PC-9 (cell line): Measurements from ENCODE around the gene CDH13. TPM values are rescaled to one million over a fixed set of nuclear protein-coding genes. Genes with fewer than 3 reads are reported as not detected.

Experiments
- BruUV-seq: library from RNA; stranded (reverse); fragments of 400-500 nt; replicated peaks from 2 replicates; lab custom pipeline; 2021; lab: Mats Ljungman, UMichigan
- CTCF ChIA-PET: fragments of 300-600 bp; sonication (Branson Sonifier 250); formaldehyde crosslinking; loops from one replicate; lab custom pipeline; 2022; ENCODE audit warnings: antibody characterized with exemption; lab: Charles Lee
- POLR2A ChIA-PET: fragments of 300-600 bp; sonication (Branson Sonifier 250); formaldehyde crosslinking; loops from one replicate; lab custom pipeline; 2022; ENCODE audit warnings: antibody characterized with exemption; ENCODE audit not compliant: unreplicated experiment; lab: Charles Lee
- DNase-seq, 2 experiments: peaks; one replicate each; pipeline versions ENCODE4 v3.0.0 to v3.0.0-alpha.2; 2015 to 2022; ENCODE audit warnings: mixed read lengths in 1 of 2
- H2AFZ ChIP-seq: fragments of 200-600 bp; sonication (generic); 2 replicates; pipeline ENCODE4 v1.8.1; 2017; ENCODE audit warnings: antibody characterized with exemption
- H3F3A ChIP-seq: fragments of 200-600 bp; sonication (generic); 2 replicates; pipeline ENCODE4 v1.8.1; 2017; ENCODE audit warnings: antibody characterized with exemption, mild to moderate bottlenecking, low read depth; ENCODE audit not compliant: insufficient read depth
- H3K27ac ChIP-seq: fragments of 200-600 bp; sonication (generic); 2 replicates; pipeline ENCODE4 v1.6.1; 2016; ENCODE audit warnings: mixed run types
- H3K27me3 ChIP-seq: fragments of 200-600 bp; sonication (generic); 2 replicates; pipeline ENCODE4 v1.6.1; 2016; ENCODE audit warnings: low read depth, mixed run types; ENCODE audit not compliant: insufficient read depth
- H3K36me3 ChIP-seq: fragments of 200-600 bp; sonication (generic); 2 replicates; pipeline ENCODE4 v1.6.1; 2016; ENCODE audit warnings: low read depth, mixed run types
- H3K4me1 ChIP-seq: fragments of 200-600 bp; sonication (generic); replicated peaks from 2 replicates; pipeline ENCODE4 v1.6.1; 2016; ENCODE audit warnings: mixed run types; ENCODE audit not compliant: insufficient read depth
- H3K4me2 ChIP-seq: fragments of 200-600 bp; sonication (generic); 2 replicates; pipeline ENCODE4 v1.6.1; 2017; ENCODE audit warnings: mixed run types
- H3K4me3 ChIP-seq: fragments of 200-600 bp; sonication (generic); 2 replicates; pipeline ENCODE4 v1.6.1; 2016; ENCODE audit warnings: mixed run types
- H3K79me2 ChIP-seq: fragments of 200-600 bp; sonication (generic); 2 replicates; pipeline ENCODE4 v1.6.1; 2017; ENCODE audit warnings: low read depth, mixed run types
- H3K9me2 ChIP-seq: fragments of 200-600 bp; sonication (generic); 2 replicates; pipeline ENCODE4 v1.8.1; 2017; ENCODE audit warnings: mild to moderate bottlenecking; ENCODE audit not compliant: insufficient read depth
- H3K9me3 ChIP-seq: fragments of 200-600 bp; sonication (generic); 2 replicates; pipeline ENCODE4 v1.8.1; 2016; ENCODE audit warnings: low read depth; ENCODE audit not compliant: insufficient read depth
- H4K20me1 ChIP-seq: fragments of 200-600 bp; sonication (generic); 2 replicates; pipeline ENCODE4 v1.8.1; 2017; ENCODE audit not compliant: insufficient read depth
- CTCF ChIP-seq: fragments of 200-600 bp; sonication (generic); conservative IDR thresholded peaks from 2 replicates; pipeline ENCODE4 v1.6.1; 2017; ENCODE audit warnings: mixed run types, antibody characterized with exemption, mild to moderate bottlenecking, moderate library complexity
- EZH2 ChIP-seq: fragments of 200-600 bp; sonication (generic); IDR thresholded peaks from 2 replicates; pipeline ENCODE4 v1.8.0; 2017; ENCODE audit warnings: antibody characterized with exemption, low read depth
- intact Hi-C: fragments of 100-400 bp; cut with micrococcal nuclease; formaldehyde crosslinking; loops from one replicate; pipeline ENCODE4 v1.10.0; 2022; ENCODE audit not compliant: unreplicated experiment
- total RNA-seq: library from RNA; stranded (reverse); gene quantifications from 2 replicates; pipeline ENCODE4 v1.2.3, GENCODE V29; 2021

CDH13 gene
- total RNA-seq, 1 experiment from 2014 or later, result 0.24 TPM

DNA sequence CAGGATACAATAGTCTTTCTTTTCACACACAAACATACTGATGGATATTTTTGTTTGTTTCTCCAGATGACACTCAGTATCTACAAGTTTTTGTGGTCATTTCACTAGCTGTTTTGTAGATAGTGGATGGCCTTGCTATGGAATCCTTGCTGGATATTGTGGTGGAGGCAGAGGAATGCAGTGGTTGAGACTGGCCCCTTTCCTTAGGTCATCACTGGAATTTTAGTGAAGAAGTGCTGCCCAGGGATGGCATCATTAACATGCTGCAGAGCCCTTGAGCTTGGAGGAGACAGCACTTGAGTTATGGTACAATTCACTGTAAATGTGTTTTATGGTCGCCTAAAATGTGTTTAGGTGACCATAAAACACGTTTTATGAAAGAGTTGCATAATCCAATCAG lies 725.1 kb downstream of the CDH13 start:
- Histone ChIP-seq H3K79me2 (no peaks in the 10 kb centered on the region), H3K4me3 (no peak overlapping the region), H3K4me1 (no peaks in the 10 kb centered on the region), H3F3A (no peaks in the 10 kb centered on the region), H3K36me3 (no peaks in the 10 kb centered on the region), H3K4me2 (no peak overlapping the region), H3K9me3 (no peaks in the 10 kb centered on the region), H3K9me2 (no peaks in the 10 kb centered on the region; the same call in 1 of the 2 replicates), H3K27ac (no peak overlapping the region), H2AFZ (no peak overlapping the region), H4K20me1 (no peaks in the 10 kb centered on the region), H3K27me3 (peaks cover 9% of the 10 kb centered on the region; the same call in 1 of the 2 replicates)
- ChIA-PET POLR2A (no interaction called here), CTCF (no interaction called here)
- intact Hi-C loops, result no loop called here
- TF ChIP-seq CTCF (no peak), EZH2 (no peak)
- no TSS peak for BruUV-seq
- DNase-seq, result no peak

DNA sequence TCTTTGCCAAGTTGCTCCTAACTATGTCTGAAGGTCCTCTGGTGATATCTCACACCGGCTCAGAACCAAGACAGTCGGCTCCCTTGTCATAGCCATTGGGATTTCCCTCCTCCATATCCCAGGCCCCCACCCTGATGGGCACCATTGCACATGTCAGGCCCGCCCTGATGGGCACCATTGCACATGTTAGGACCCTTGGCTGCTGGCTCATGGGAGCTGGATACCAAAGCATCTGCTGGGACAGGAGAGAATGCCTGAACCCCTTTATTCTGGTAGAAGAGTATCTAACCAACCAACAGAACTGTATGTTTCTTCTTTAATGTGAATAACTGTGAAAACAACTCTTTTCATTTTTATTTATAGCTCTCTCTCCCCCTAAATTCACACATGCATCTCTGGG lies 726.5 kb downstream of the CDH13 start:
- CTCF ChIA-PET, result no interaction called here
- intact Hi-C loops, result no loop called here
- H2AFZ ChIP-seq, result no peak overlapping the region

GRCh38 chr16:83354015-83354414 lies 727.2 kb downstream of the CDH13 start:
- Histone ChIP-seq H4K20me1 (no peaks in the 10 kb centered on the region), H3F3A (no peaks in the 10 kb centered on the region), H3K79me2 (no peaks in the 10 kb centered on the region), H3K36me3 (no peaks in the 10 kb centered on the region), H3K9me2 (no peaks in the 10 kb centered on the region; the same call in 1 of the 2 replicates), H3K4me1 (no peaks in the 10 kb centered on the region), H3K9me3 (no peaks in the 10 kb centered on the region), H2AFZ (no peak overlapping the region), H3K4me2 (no peak overlapping the region), H3K4me3 (no peak overlapping the region), H3K27ac (no peak overlapping the region), H3K27me3 (peaks cover 9% of the 10 kb centered on the region; the same call in 1 of the 2 replicates)
- POLR2A ChIA-PET, result no interaction called here
- TF ChIP-seq CTCF, result no peak
- intact Hi-C loops, result no loop called here
- BruUV-seq, result no TSS peak
- DNase-seq, result no peak
- CTCF ChIA-PET, result no interaction called here

More for the DNA sequence above, 726.5 kb downstream of the CDH13 start:
- TF ChIP-seq EZH2 (no peak), CTCF (no peak)
- Histone ChIP-seq H3F3A (no peaks in the 10 kb centered on the region), H3K36me3 (no peaks in the 10 kb centered on the region), H3K4me1 (no peaks in the 10 kb centered on the region), H4K20me1 (no peaks in the 10 kb centered on the region), H3K9me3 (no peaks in the 10 kb centered on the region), H3K79me2 (no peaks in the 10 kb centered on the region), H3K4me2 (no peak overlapping the region), H3K9me2 (no peaks in the 10 kb centered on the region; the same call in 1 of the 2 replicates), H3K27ac (no peak overlapping the region), H3K4me3 (no peak overlapping the region), H3K27me3 (peaks cover 9% of the 10 kb centered on the region; the same call in 1 of the 2 replicates)
- no peak for DNase-seq
- BruUV-seq, result no TSS peak
- POLR2A ChIA-PET, result no interaction called here
